C4-2B (cell line): ENCODE results near the gene CCDC158.

Source experiments
- CTCF ChIP-seq: fragments of 450-650 bp; conservative IDR thresholded peaks from 2 replicates; pipeline ENCODE4 v1.5.1; 2017; ENCODE audit warnings: mild to moderate bottlenecking
- ZFX ChIP-seq: fragments of 450-650 bp; IDR thresholded peaks from 2 replicates; pipeline ENCODE4 v1.6.1; 2017

- TF ChIP-seq CTCF (no peak), ZFX (no peak)
Observed at GRCh38 chr4:76449833-76450232, 28.9 kb upstream of the CCDC158 start.
